GM19455 (cell line): ENCODE results near the gene DEFB129.
"Not testable (repeated sequence)": the region's sequence is repeated elsewhere in the genome, so short reads cannot be mapped to it uniquely, and the experiment has no call there.

Experiments
- ATAC-seq: cut with Tn5 transposase; IDR thresholded peaks from one replicate; pipeline ENCODE4 v1.9.1; 2021; ENCODE audit not compliant: unreplicated experiment

The DEFB129 gene

GRCh38 chr20:252801-253200, 25.7 kb downstream of the DEFB129 start:
- no peak for ATAC-seq

- ATAC-seq, result not testable (repeated sequence)
Observed at GRCh38 chr20:253447-253846, 26.4 kb downstream of the DEFB129 start.

GRCh38 chr20:257419-257818, 30.4 kb downstream of the DEFB129 start, which contains the start of gene DEFB132:
Gene DEFB132 (plus strand): TSS chr20:257724. CDS start chr20:257779, 55 bp downstream.
- ATAC-seq, result no peak

GRCh38 chr20:258269-258858, 31.3 kb downstream of the DEFB129 start:
- no peak for ATAC-seq

GRCh38 chr20:258963-259362, 31.9 kb downstream of the DEFB129 start:
- ATAC-seq, result no peak

GRCh38 chr20:259981-260380, 32.9 kb downstream of the DEFB129 start:
- ATAC-seq, result no peak

GRCh38 chr20:263701-264100, 36.6 kb downstream of the DEFB129 start:
- ATAC-seq, result no peak

GRCh38 chr20:266596-267562, 39.8 kb downstream of the DEFB129 start:
- ATAC-seq, result peak; percentile 84

- ATAC-seq, result no peak
Observed at GRCh38 chr20:270517-270916, 43.5 kb downstream of the DEFB129 start.

GRCh38 chr20:271069-271468, 44.0 kb downstream of the DEFB129 start:
- ATAC-seq, result no peak

GRCh38 chr20:271528-271927, 44.5 kb downstream of the DEFB129 start:
- ATAC-seq, result no peak

GRCh38 chr20:272718-273117, 45.7 kb downstream of the DEFB129 start:
- ATAC-seq, result no peak

GRCh38 chr20:273884-274283, 46.8 kb downstream of the DEFB129 start:
- ATAC-seq, result no peak

- no peak for ATAC-seq
Observed at GRCh38 chr20:275791-276190, 48.7 kb downstream of the DEFB129 start.

- ATAC-seq, result no peak
Observed at GRCh38 chr20:276620-277495, 49.8 kb downstream of the DEFB129 start.

GRCh38 chr20:277496-277781, 50.4 kb downstream of the DEFB129 start:
- ATAC-seq, result no peak

- no peak for ATAC-seq
Observed at GRCh38 chr20:278181-278580, 51.1 kb downstream of the DEFB129 start.

- no peak for ATAC-seq
Observed at GRCh38 chr20:278607-279571, 51.8 kb downstream of the DEFB129 start.
